Immature natural killer cell (primary cell): ENCODE data around the gene FEM1A. TPM values are rescaled to one million over a fixed set of nuclear protein-coding genes. Genes with fewer than 3 reads are reported as not detected.
A peak's percentile ranks its signal among the peaks of the same experiment; 100 is the strongest.
"Not testable (repeated sequence)": the region's sequence is repeated elsewhere in the genome, so short reads cannot be mapped to it uniquely, and the experiment has no call there.

Source experiments
- DNase-seq, 3 donors: peaks; one replicate each; pipeline ENCODE4 v3.0.0; 2022; ENCODE audit warnings: mixed read lengths in 1 of 3
- H3K27ac Mint-ChIP-seq, 6 donors: one replicate each; pipeline ENCODE4 v1.8.0; 2020; ENCODE audit warnings: mixed read lengths in 6 of 6, mild to moderate bottlenecking in 5 of 6, inconsistent platforms in 4 of 6, moderate library complexity in 3 of 6
- H3K27me3 Mint-ChIP-seq, 3 donors: one replicate each; pipeline ENCODE4 v1.8.0; 2020 to 2021; ENCODE audit warnings: low read depth in 3 of 3, mild to moderate bottlenecking in 3 of 3, mixed read lengths in 3 of 3, moderate library complexity in 3 of 3, inconsistent platforms in 1 of 3
- H3K36me3 Mint-ChIP-seq, 3 donors: one replicate each; pipeline ENCODE4 v1.8.0; 2020; ENCODE audit warnings: mixed read lengths in 3 of 3, inconsistent platforms in 2 of 3, mild to moderate bottlenecking in 2 of 3
- H3K4me1 Mint-ChIP-seq, 2 donors: one replicate each; pipeline ENCODE4 v1.8.0; 2020; ENCODE audit warnings: inconsistent platforms in 2 of 2, mild to moderate bottlenecking in 2 of 2, mixed read lengths in 2 of 2, moderate library complexity in 1 of 2
- H3K4me3 Mint-ChIP-seq, 5 donors: one replicate each; pipeline ENCODE4 v1.8.0; 2020; ENCODE audit warnings: mild to moderate bottlenecking in 5 of 5, mixed read lengths in 5 of 5, inconsistent platforms in 3 of 5, moderate library complexity in 3 of 5
- H3K9me3 Mint-ChIP-seq, 6 donors: one replicate each; pipeline ENCODE4 v1.8.0; 2020; ENCODE audit warnings: mild to moderate bottlenecking in 6 of 6, mixed read lengths in 6 of 6, inconsistent platforms in 4 of 6, moderate library complexity in 3 of 6
- polyA plus RNA-seq, 3 donors: library from polyadenylated mRNA; unstranded; fragments of 300-500 nt; fragmentation: Illumina TruSeq; gene quantifications; one replicate each; pipeline ENCODE4 v1.2.3, GENCODE V29; 2021

FEM1A gene
- polyA plus RNA-seq, 3 donors from 2014 or later: 0.80 to 5.2 (median 2.2) TPM

DNA sequence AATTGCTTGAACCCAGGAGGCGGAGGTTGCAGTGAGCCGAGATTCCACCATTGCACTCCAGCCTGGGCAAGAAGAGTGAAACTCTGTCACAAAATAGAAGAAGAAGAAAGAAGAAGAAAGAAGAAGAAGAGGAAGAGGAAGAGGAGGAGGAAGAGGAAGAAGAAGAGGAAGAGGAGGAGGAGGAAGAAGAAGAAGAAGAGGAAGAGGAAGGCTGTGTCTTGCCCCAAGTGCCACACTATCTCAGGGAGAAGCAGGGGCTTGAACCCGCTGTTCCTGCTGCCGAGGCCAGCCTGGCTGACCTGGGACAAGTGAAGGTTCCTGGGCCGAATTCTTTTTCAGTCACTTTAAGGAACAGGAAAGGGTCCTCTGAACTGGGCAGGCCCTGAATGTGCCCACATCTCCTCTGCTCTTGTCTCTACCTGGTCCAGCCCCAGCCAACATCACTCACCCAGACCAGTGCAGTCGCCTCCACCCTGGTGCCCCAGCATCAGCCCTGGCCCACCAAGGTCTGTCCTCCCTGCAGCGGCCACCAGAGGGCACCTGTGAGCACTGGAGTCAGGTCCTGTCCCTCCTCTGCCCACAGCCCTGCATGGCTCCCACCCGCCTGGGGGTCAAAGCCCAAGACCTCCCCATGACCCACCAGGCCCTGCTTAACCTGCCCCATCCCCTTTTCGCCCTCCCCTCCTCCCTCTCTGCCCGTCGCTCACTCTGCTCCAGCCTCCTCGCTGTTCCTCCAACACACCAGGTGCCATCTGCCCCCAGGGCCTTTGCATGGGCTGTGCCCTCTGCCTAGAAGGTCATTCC lies 20.0 kb downstream of the FEM1A start:
- Mint-ChIP-seq H3K27ac (peak overlapping the region in 2 of 6 donors; percentile 21 to 25), H3K4me1 (peaks cover 14 to 15% of the 10 kb centered on the region in 2 donors), H3K36me3 (no peaks in the 10 kb centered on the region), H3K9me3 (no peaks in the 10 kb centered on the region), H3K4me3 (no peak overlapping the region), H3K27me3 (peaks cover 0 to 6% (median 2%) of the 10 kb centered on the region in 3 donors)
- peak; percentile 77 to 82 (median 78) for DNase-seq

DNA sequence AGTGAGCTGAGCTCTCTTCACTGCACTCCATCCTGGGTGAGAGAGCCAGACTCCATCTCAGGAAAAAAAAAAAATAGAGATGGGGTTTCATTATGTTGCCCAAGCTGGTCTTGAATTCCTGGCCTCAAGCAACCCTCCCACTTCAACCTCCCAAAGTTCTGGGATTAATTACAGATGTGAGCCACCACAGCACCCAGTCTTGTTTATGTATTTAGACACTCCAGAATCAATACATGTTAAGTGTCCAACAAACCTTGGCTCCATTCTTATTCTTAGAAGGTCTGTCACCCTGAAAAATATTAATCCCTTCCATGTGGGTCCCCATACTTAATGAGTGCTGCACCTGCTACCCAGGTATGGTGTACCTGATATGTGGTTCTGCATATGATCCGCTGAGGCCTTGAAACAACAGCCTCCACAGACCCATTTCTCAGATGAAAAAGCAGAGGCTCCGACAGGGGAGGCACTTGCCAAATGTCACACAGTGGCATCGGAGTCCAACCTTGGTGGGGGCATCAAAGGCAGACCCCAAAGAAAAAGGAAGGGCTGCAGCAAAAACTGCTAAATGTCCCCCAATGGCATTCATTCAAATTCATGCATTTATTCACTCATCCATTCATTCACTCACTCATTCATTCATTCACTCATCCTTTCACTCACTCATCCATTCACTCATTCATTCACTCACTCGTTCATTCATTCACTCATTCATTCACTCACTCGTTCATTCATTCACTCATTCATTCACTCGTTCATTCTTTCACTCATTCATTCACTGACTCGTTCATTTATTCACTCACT lies 23.3 kb downstream of the FEM1A start:
- Mint-ChIP-seq H3K9me3 (no peaks in the 10 kb centered on the region), H3K4me1 (peaks cover 14 to 17% of the 10 kb centered on the region in 2 donors), H3K36me3 (no peaks in the 10 kb centered on the region), H3K27ac (peak overlapping the region in 3 of 6 donors; percentile 38 to 83 (median 58)), H3K27me3 (peaks cover 0 to 5% (median 2%) of the 10 kb centered on the region in 3 donors), H3K4me3 (peak overlapping the region in 2 of 5 donors; percentile 78 to 85)
- no peak for DNase-seq

DNA sequence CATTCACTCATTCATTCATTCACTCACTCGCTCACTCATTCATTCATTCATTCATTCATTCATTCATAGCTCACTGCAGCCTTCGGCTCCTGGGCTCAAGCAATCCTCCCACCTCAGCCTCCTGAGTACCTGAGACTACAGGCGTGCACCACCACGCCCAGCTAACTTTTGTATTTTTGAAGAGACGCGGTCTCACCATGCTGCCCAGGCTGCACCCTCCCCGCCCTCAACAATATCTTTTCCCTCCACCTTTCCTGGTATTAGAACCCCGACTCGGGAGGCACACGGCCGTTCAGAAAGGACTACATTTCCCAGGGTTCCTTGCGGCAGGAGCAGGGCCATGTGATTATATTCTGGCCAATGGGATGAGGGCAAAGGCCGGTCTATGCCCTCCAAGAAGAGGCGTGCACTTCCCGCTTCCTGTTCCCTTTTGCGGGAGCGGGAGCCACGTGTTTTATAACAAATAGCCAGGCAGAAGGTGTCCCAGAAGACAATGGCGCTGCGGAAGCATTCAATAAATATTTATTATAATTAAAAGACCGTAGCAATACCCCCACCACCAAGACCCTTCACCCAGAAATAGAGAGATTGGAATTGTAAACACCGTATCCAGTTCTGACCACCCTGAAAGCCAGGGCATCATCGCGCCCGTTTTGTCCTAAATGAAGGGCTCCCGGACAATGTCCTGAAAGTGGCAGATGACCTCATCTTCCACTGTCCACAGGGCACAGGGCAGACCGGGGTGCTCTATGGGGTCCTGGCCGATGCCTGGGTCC lies 24.1 kb downstream of the FEM1A start:
- Mint-ChIP-seq H3K4me3 (peak overlapping the region; percentile 75 to 91 (median 85)), H3K27ac (peak overlapping the region; percentile 70 to 90 (median 82)), H3K4me1 (peaks cover 14 to 17% of the 10 kb centered on the region in 2 donors), H3K27me3 (peaks cover 0 to 5% (median 2%) of the 10 kb centered on the region in 3 donors), H3K36me3 (no peaks in the 10 kb centered on the region), H3K9me3 (no peaks in the 10 kb centered on the region)
- peak; percentile 69 to 73 (median 71) for DNase-seq

DNA sequence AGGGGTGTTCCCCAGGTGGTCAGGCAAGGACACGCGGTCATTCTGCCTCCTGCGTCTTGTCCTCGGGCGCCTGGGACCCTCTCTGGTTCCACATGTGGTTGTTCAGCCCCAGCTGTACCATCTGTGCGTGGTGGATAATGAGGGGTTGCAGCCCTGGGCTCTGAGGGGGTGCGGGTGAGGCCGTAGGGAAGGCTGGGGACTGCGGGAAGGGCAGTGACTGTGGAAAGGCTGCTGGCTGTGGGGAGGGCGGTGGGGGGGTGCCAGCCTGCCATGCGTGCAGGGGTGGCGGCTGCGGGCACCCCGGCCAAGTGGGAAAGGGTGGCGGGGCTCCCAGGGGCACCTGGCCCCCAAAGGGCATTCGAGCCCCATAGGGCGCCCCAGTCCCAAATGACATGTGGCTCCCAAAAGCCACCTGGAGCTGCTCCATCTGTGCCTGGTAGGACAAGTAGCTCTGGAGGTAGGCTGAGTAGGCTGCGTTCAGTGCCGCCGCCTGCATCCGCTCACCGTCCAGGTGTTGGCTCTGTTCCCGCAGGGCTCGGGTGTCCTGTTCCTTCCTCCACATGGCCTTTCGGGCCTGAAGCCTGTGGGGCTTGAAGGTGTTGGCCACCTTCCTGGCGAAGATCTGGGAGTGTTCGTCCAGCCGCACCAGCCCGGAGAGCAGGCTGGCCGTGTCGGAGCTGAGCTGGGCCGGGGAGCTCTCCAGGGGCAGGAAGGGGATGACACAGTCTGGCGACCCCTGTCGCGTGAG lies 24.8 kb downstream of the FEM1A start:
- Mint-ChIP-seq H3K27ac (no peak overlapping the region), H3K36me3 (peaks cover 0 to 2% (median 0%) of the 10 kb centered on the region in 3 donors), H3K9me3 (no peaks in the 10 kb centered on the region), H3K4me3 (no peak overlapping the region), H3K4me1 (peaks cover 14 to 17% of the 10 kb centered on the region in 2 donors), H3K27me3 (peaks cover 0 to 5% (median 2%) of the 10 kb centered on the region in 3 donors)
- DNase-seq: no peak

DNA sequence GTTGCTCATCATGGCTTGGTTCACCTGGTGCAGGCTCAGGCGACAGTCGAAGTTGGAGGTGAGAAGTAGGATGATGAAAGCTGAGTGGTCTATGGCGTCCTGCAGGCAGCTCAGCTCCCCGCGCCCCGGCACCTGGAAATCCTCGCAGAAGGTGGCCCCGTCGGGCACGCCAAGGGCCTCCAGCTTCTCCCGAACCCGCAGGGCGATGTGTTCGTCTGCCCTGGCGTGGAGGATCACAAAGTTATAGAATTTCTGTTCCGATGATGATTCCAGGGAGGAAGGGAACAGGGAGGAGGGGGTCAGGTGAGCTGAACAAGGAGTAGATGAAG lies 25.4 kb downstream of the FEM1A start:
- H3K27me3 Mint-ChIP-seq: peaks cover 0 to 3% (median 0%) of the 10 kb centered on the region in 3 donors
- no peaks in the 10 kb centered on the region for H3K9me3 Mint-ChIP-seq
- H3K36me3 Mint-ChIP-seq: peaks cover 0 to 3% (median 0%) of the 10 kb centered on the region in 3 donors
- H3K27ac Mint-ChIP-seq: no peak overlapping the region
- no peak for DNase-seq
- H3K4me1 Mint-ChIP-seq: peaks cover 14% of the 10 kb centered on the region in 2 donors
- H3K4me3 Mint-ChIP-seq: no peak overlapping the region

DNA sequence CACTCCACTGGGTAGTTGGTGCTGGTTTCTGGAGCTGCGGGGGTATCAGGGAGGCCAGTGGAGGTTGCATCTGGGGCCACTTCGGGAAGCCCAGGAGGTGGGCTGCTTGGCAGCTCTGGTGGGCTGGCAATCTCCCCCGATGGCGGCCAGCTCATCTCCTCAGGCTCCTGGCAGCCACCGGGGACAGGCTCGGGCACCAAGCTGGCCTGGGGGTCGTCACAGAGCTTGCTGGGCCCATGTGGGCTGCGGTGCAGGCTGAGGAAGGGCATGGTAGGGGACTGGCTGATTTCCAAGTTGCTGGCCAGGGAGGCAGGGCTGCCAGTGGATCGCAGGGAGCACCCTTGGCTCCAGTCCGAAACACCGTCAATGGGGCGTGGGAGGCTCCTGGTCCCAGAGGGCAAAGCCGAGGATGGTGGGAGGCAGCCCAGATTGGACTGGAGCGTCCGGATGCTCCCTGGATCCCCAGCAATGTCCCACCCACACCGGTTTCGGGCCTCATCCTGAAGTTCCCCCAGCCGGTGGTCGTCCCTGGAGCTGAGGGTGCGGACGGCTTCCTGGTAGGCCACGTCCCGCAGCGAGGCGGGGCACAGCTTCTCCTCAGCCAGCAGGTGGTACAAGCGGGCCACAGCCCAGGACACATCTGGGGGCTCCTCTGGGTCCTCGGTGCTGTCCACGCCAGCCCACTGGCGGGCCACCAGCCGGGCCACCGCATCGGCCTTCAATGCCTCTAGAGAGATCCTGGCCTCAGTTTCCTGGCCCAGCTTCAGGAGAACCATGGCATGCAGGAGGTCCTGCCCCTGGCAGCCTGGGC lies 26.1 kb downstream of the FEM1A start:
- Mint-ChIP-seq H3K27ac (no peak overlapping the region), H3K9me3 (no peaks in the 10 kb centered on the region), H3K36me3 (peaks cover 0 to 3% (median 0%) of the 10 kb centered on the region in 3 donors), H3K27me3 (peaks cover 0 to 3% (median 0%) of the 10 kb centered on the region in 3 donors), H3K4me1 (peaks cover 14% of the 10 kb centered on the region in 2 donors), H3K4me3 (no peak overlapping the region)
- no peak for DNase-seq

DNA sequence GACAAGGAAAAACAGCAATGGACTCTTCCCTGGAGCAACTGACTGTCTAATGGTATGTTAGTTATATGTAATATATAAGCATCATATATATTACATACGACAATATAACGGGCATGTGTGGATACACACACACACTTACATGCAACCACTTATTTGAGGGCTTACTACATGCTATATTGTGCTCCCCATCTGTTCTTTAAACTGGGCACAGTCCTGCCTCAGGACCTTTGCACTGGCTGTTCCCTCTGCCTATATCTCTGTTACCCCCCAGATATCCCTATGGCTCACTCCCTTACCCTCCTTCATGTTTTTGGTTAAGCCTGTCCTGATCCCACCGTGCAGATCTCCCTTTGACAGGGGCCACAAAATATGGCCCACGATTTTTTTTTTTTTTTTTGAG lies 29.7 kb downstream of the FEM1A start:
- H3K4me1 Mint-ChIP-seq: peaks cover 0 to 2% of the 10 kb centered on the region in 2 donors
- no peaks in the 10 kb centered on the region for H3K9me3 Mint-ChIP-seq
- no peak for DNase-seq
- peaks cover 0 to 3% (median 0%) of the 10 kb centered on the region in 3 donors for H3K36me3 Mint-ChIP-seq
- H3K4me3 Mint-ChIP-seq: no peak overlapping the region
- H3K27ac Mint-ChIP-seq: no peak overlapping the region
- H3K27me3 Mint-ChIP-seq: peaks cover 0 to 3% (median 0%) of the 10 kb centered on the region in 3 donors

DNA sequence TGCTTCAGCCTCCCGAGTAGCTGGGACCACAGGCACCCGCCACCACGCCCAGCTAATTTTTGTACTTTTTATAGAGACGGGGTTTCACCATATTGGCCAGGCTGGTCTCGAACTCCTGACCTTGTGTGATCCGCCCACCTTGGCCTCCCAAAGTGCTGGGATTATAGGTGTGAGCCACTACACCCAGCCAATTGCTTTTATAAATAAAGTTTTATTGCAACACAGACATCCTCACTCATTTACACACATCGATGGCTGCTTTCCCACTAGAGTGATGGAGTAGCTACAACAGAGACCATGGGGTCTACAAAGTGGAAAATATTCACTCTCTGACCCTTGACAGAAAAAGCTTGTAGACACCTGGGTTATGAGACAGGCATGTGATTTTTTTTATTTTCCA lies 30.8 kb downstream of the FEM1A start:
- H3K4me1 Mint-ChIP-seq, H3K9me3 Mint-ChIP-seq, H3K27ac Mint-ChIP-seq, H3K27me3 Mint-ChIP-seq, DNase-seq, H3K4me3 Mint-ChIP-seq, H3K36me3 Mint-ChIP-seq: not testable (repeated sequence)

DNA sequence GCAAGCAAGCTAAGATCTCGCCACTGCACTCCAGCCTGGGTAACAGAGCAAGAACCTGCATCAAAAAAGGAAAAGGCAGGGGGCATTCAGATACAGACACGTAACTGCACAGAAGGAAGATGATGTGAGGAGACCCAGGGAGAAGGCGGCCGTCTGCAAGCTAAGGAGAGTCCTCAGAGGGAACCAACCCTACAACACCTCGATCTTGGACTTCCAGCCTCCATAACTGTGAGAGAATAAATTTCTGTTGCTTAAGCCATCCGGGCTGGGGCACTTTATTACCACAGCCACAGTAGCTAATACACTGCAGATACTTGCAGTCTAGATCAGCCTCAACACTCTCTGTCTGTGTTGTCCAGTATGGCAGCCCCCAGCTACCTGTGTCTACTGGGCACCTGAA lies 32.0 kb downstream of the FEM1A start:
- DNase-seq: no peak
- Mint-ChIP-seq H3K4me3 (no peak overlapping the region), H3K9me3 (no peaks in the 10 kb centered on the region), H3K27me3 (peaks cover 0 to 1% (median 0%) of the 10 kb centered on the region in 3 donors), H3K27ac (peak overlapping the region in 2 of 6 donors; percentile 17 to 70), H3K4me1 (peaks cover 4 to 5% of the 10 kb centered on the region in 2 donors), H3K36me3 (peaks cover 0 to 3% (median 0%) of the 10 kb centered on the region in 3 donors)

DNA sequence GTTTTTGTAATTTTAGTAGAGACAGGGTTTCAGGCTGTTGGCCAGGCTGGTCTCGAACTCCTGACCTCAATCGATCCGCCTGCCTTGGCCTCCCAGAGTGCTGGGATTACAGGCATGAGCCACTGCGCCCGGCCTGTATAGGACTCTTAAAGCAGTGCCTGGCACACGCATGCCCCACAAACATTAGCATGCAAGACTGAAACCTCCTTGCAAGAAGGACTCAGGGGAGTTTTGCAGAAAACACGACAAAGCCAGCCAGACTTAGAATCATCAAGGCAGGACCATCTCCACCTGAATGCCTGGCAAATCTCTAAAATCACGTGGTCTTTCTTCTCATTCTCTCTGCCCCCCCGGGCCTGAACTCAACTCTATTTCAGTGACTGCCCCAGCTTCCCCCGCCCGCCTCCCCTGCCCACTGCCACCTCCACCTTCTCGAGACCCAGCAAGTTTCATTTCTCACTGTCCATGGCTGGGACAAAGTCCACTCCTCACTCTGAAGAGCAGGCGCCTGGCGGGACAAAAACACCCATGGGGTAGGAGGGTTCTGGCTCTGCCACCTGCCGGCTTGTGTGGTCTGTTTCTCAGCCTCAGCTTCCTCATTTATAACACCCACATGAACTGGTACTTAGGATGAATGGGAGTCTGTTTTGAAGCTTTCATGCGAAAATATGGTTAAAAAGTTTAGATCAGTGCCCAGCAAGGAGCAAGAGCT lies 37.6 kb downstream of the FEM1A start:
- Mint-ChIP-seq H3K4me1 (peaks cover 29 to 32% of the 10 kb centered on the region in 2 donors), H3K4me3 (peak overlapping the region; percentile 50 to 75 (median 72)), H3K9me3 (no peaks in the 10 kb centered on the region), H3K27me3 (peaks cover 2 to 11% (median 3%) of the 10 kb centered on the region in 3 donors), H3K27ac (peak overlapping the region; percentile 53 to 84 (median 78)), H3K36me3 (no peaks in the 10 kb centered on the region)
- DNase-seq: peak in 1 of 3 donors; percentile 9

DNA sequence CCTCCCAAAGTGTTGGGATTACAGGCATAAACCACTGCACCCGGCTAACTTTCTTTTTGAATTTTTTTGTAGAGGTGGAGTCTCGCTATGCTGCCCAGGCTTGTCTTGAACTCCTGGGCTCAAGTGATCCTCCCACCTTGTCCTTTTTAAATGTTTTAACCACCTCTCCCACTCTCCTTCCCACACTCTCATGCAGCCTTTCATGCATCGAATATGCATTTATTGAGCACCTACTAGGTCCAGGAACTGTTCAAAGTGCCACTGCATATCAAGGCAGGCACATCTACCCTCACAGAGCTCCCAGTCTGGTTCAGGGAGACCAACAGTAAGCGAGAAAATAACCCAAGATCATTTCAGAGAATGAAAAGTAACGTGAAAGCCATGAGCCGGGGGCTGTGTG lies 38.8 kb downstream of the FEM1A start:
- H3K27ac Mint-ChIP-seq: peak overlapping the region; percentile 77 to 95 (median 88)
- H3K36me3 Mint-ChIP-seq: no peaks in the 10 kb centered on the region
- peaks cover 2 to 11% (median 3%) of the 10 kb centered on the region in 3 donors for H3K27me3 Mint-ChIP-seq
- H3K9me3 Mint-ChIP-seq: no peaks in the 10 kb centered on the region
- DNase-seq: no peak
- H3K4me1 Mint-ChIP-seq: peaks cover 29 to 32% of the 10 kb centered on the region in 2 donors
- peak overlapping the region; percentile 81 to 92 (median 90) for H3K4me3 Mint-ChIP-seq
